Nephron (organoid): ENCODE results near the gene SH3TC1.

Experiments
- H3K27ac Mint-ChIP-seq, 3 experiments: 2 replicates each; pipeline ENCODE4 v1.8.0; 2020; ENCODE audit warnings: mixed read lengths in 3 of 3, mild to moderate bottlenecking in 2 of 3, moderate library complexity in 1 of 3
- H3K27me3 Mint-ChIP-seq: 2 replicates; pipeline ENCODE4 v1.8.0; 2021; ENCODE audit warnings: low read depth, mild to moderate bottlenecking, moderate library complexity, mixed read lengths
- H3K36me3 Mint-ChIP-seq: 2 replicates; pipeline ENCODE4 v1.8.0; 2020; ENCODE audit warnings: low read depth, mixed read lengths
- H3K4me1 Mint-ChIP-seq: 2 replicates; pipeline ENCODE4 v1.8.0; 2020; ENCODE audit warnings: mixed read lengths
- H3K4me3 Mint-ChIP-seq, 3 experiments: 2 replicates each; pipeline ENCODE4 v1.8.0; 2020; ENCODE audit warnings: mild to moderate bottlenecking in 3 of 3, mixed read lengths in 3 of 3, moderate library complexity in 2 of 3
- H3K9me3 Mint-ChIP-seq: 2 replicates; pipeline ENCODE4 v1.8.0; 2020; ENCODE audit warnings: mixed read lengths
- TF ChIP-seq, protein P1 (sequence below), 3 experiments: fragments of 200-600 bp; sonication (generic); IDR thresholded peaks; one replicate each; pipeline ENCODE4 v1.5.0; 2021; ENCODE audit warnings: antibody characterized with exemption in 3 of 3; ENCODE audit not compliant: unreplicated experiment in 3 of 3

The SH3TC1 gene

GRCh38 chr4:8167291-8167690 lies 31.8 kb upstream of the SH3TC1 start:
- Mint-ChIP-seq H3K4me3 (no peak overlapping the region), H3K27ac (no peak overlapping the region), H3K27me3 (peaks cover 42% of the 10 kb centered on the region), H3K4me1 (peaks cover 6% of the 10 kb centered on the region), H3K9me3 (peaks cover 11% of the 10 kb centered on the region), H3K36me3 (no peaks in the 10 kb centered on the region)
- TF ChIP-seq, protein P1, sequence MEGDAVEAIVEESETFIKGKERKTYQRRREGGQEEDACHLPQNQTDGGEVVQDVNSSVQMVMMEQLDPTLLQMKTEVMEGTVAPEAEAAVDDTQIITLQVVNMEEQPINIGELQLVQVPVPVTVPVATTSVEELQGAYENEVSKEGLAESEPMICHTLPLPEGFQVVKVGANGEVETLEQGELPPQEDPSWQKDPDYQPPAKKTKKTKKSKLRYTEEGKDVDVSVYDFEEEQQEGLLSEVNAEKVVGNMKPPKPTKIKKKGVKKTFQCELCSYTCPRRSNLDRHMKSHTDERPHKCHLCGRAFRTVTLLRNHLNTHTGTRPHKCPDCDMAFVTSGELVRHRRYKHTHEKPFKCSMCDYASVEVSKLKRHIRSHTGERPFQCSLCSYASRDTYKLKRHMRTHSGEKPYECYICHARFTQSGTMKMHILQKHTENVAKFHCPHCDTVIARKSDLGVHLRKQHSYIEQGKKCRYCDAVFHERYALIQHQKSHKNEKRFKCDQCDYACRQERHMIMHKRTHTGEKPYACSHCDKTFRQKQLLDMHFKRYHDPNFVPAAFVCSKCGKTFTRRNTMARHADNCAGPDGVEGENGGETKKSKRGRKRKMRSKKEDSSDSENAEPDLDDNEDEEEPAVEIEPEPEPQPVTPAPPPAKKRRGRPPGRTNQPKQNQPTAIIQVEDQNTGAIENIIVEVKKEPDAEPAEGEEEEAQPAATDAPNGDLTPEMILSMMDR (IDR thresholded peaks at IDR 0.05; ENCODE audit: unreplicated experiment in 3 of 3), result no peak

- H3K9me3 Mint-ChIP-seq, result peaks cover 11% of the 10 kb centered on the region
- no peaks in the 10 kb centered on the region for H3K36me3 Mint-ChIP-seq
- peaks cover 6% of the 10 kb centered on the region for H3K4me1 Mint-ChIP-seq
- TF ChIP-seq, protein P1 (IDR thresholded peaks at IDR 0.05; ENCODE audit: unreplicated experiment in 3 of 3), result no peak
- H3K27me3 Mint-ChIP-seq, result peaks cover 42% of the 10 kb centered on the region
- H3K27ac Mint-ChIP-seq, result no peak overlapping the region
- H3K4me3 Mint-ChIP-seq, result no peak overlapping the region
Observed at GRCh38 chr4:8167815-8168214, 31.3 kb upstream of the SH3TC1 start.

- Mint-ChIP-seq H3K27ac (no peak overlapping the region), H3K4me1 (peaks cover 6% of the 10 kb centered on the region), H3K9me3 (peaks cover 11% of the 10 kb centered on the region), H3K27me3 (peaks cover 42% of the 10 kb centered on the region), H3K36me3 (no peaks in the 10 kb centered on the region), H3K4me3 (no peak overlapping the region)
- TF ChIP-seq, protein P1 (IDR thresholded peaks at IDR 0.05; ENCODE audit: unreplicated experiment in 3 of 3), result peak; percentile 32 to 43 (median 35)
Observed at GRCh38 chr4:8168232-8168631, 30.9 kb upstream of the SH3TC1 start.

DNA sequence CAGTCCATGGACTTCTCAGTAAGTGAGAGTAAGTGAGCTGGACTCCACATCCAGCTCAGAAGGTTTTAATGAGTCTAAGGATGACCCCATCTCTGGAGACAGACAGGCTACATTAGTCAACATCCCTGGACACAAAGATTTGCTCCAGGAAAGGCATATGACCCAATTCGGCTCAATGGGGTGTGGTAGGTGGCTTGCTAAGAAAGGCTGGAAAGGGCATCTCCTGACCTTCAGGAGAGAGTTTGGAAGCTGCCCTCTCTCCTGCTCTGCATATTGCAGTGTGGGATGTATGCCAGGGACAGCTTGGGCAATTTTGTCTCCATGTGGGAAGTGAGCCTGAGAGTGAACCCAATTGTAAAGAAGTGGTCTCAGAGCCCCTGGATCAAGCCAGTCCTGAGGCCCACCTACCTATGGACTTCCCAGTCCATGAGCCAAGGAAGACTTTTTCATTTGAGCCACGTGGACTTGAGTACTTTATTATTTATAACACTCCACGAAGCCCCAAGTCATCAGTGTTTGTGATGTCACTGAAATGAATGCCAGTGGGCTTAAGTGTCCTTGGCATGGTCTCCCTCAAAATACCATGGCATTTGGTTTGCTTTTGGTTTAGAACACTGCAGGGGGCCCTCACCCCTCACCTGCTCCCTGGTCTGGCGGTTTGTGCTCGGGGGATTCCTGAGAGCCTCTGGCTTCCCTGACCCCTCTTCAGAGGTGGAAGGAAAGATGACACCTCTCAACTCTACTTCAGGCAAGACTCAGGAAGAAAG lies 30.1 kb upstream of the SH3TC1 start:
- H3K4me1 Mint-ChIP-seq, result peaks cover 6% of the 10 kb centered on the region
- H3K4me3 Mint-ChIP-seq, result no peak overlapping the region
- H3K27me3 Mint-ChIP-seq, result peaks cover 37% of the 10 kb centered on the region
- peaks cover 11% of the 10 kb centered on the region for H3K9me3 Mint-ChIP-seq
- no peaks in the 10 kb centered on the region for H3K36me3 Mint-ChIP-seq
- TF ChIP-seq, protein P1 (IDR thresholded peaks at IDR 0.05; ENCODE audit: unreplicated experiment in 3 of 3), result no peak
- H3K27ac Mint-ChIP-seq, result no peak overlapping the region

DNA sequence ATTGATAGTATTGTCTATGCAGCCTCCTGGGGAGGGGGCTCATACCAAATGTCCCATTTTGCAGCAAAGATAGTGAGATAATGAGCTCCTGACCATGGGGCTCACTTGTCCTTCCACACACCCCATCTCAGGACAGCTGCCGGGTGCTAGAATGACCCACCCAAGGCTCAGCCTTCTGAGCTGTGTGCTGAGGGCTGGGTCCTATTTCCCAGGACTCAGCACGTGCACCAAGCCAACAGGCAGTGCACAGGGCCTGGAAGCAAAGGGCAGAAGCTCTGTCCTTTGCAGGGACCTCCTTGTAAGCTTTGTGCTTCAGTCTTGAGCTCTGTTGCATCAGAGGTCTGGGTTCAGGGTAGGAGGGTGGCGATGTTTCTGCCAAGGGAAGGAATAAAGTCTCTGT lies 29.3 kb upstream of the SH3TC1 start:
- Mint-ChIP-seq H3K36me3 (no peaks in the 10 kb centered on the region), H3K4me1 (peaks cover 6% of the 10 kb centered on the region), H3K27ac (no peak overlapping the region), H3K9me3 (peaks cover 11% of the 10 kb centered on the region), H3K27me3 (peaks cover 29% of the 10 kb centered on the region), H3K4me3 (no peak overlapping the region)
- TF ChIP-seq, protein P1 (IDR thresholded peaks at IDR 0.05; ENCODE audit: unreplicated experiment in 3 of 3), result no peak

DNA sequence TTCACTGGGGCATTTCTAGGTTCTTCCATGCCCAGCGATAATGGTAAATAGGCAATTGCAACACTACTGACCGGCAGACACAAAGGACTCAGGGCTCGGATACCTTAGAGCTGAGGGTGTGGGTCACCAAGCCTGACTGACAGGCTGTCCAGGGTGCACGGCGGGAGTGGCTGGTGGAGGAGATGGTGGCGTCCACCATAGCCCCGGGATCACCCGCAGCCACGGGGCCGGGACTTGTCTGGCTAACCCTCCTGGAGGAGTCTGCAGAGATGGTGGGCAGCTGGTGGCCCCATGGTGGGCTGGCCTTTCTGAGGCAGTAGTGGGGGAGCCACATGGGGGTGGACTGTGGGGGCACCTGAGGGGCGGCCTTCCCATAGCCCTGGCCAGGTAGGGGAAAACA lies 28.7 kb upstream of the SH3TC1 start:
- Mint-ChIP-seq H3K27me3 (peaks cover 23% of the 10 kb centered on the region), H3K9me3 (peaks cover 11% of the 10 kb centered on the region), H3K4me1 (peaks cover under 1% of the 10 kb centered on the region), H3K36me3 (no peaks in the 10 kb centered on the region), H3K27ac (no peak overlapping the region), H3K4me3 (no peak overlapping the region)
- TF ChIP-seq, protein P1 (IDR thresholded peaks at IDR 0.05; ENCODE audit: unreplicated experiment in 3 of 3), result no peak
